H1 (cell line): ENCODE results near the gene SNRNP70. TPM values are rescaled to one million over a fixed set of nuclear protein-coding genes. Genes with fewer than 3 reads are reported as not detected.
A peak's percentile ranks its signal among the peaks of the same experiment; 100 is the strongest.
"Not testable (repeated sequence)": the region's sequence is repeated elsewhere in the genome, so short reads cannot be mapped to it uniquely, and the experiment has no call there.

Experiments
- CTCF ChIA-PET: fragments of 300-600 bp; sonication (Branson Sonifier 250); formaldehyde crosslinking; loops from one replicate; lab custom pipeline; 2021; ENCODE audit not compliant: partially characterized antibody; lab: Charles Lee
- POLR2A ChIA-PET: fragments of 300-600 bp; sonication (Branson Sonifier 250); formaldehyde crosslinking; loops from one replicate; lab custom pipeline; 2021; ENCODE audit warnings: inconsistent platforms; ENCODE audit not compliant: partially characterized antibody; lab: Charles Lee
- DNase-seq, 2 experiments: peaks; one replicate each; pipeline versions ENCODE4 v3.0.0 to v3.0.0-alpha.2; 2010 to 2022; ENCODE audit warnings: low spot score in 2 of 2, low read depth in 1 of 2, mixed read lengths in 1 of 2
- FAIRE-seq: peaks from 2 replicates; lab custom pipeline; 2011; peaks lifted over from hg19 to GRCh38; lab: Jason Lieb, UNC
- H2AFZ ChIP-seq: 2 replicates; pipeline ENCODE4 v1.8.1; 2012; ENCODE audit warnings: low read length, inconsistent platforms
- H2AK5ac ChIP-seq: 2 replicates; pipeline ENCODE4 v1.6.1; 2013; ENCODE audit warnings: low read depth, low read length
- H2BK120ac ChIP-seq: replicated peaks from 2 replicates; pipeline ENCODE3; 2013; ENCODE audit warnings: low read depth, low read length, inconsistent platforms
- H2BK12ac ChIP-seq: 2 replicates; pipeline ENCODE4 v1.6.1; 2013; ENCODE audit warnings: low read depth, low read length
- H2BK15ac ChIP-seq: 2 replicates; pipeline ENCODE4 v1.6.1; 2013; ENCODE audit warnings: low read length
- H2BK20ac ChIP-seq: 2 replicates; pipeline ENCODE4 v1.6.1; 2013; ENCODE audit warnings: low read length
- H2BK5ac ChIP-seq: 2 replicates; pipeline ENCODE4 v1.6.1; 2013; ENCODE audit warnings: low read depth, low read length
- H3K14ac ChIP-seq: 2 replicates; pipeline ENCODE4 v1.6.1; 2013; ENCODE audit warnings: inconsistent platforms; ENCODE audit not compliant: insufficient read length
- H3K18ac ChIP-seq: 2 replicates; pipeline ENCODE4 v1.6.1; 2013; ENCODE audit warnings: low read length; ENCODE audit errors: extremely low read depth
- H3K23ac ChIP-seq: 2 replicates; pipeline ENCODE4 v1.6.1; 2013; ENCODE audit warnings: inconsistent platforms; ENCODE audit not compliant: insufficient read length
- H3K23me2 ChIP-seq: 2 replicates; pipeline ENCODE4 v1.6.1; 2013; ENCODE audit warnings: low read depth, low read length
- H3K27ac ChIP-seq: 2 replicates; pipeline ENCODE4 v1.6.1; 2011; ENCODE audit warnings: low read depth, low read length, inconsistent platforms
- H3K27me3 ChIP-seq, 4 experiments: replicated peaks in 1 of 4; 1 replicate in 1 of 4; 2 replicates in 3 of 4; pipeline versions ENCODE4 v1.6.1 to v1.8.1; 2011 to 2013; ENCODE audit warnings: low read length in 3 of 4, mild to moderate bottlenecking in 3 of 4, inconsistent platforms in 2 of 4, mixed read lengths in 2 of 4, moderate library complexity in 1 of 4; ENCODE audit not compliant: control insufficient read depth in 3 of 4, insufficient read depth in 3 of 4; ENCODE audit errors: extremely low read depth in 1 of 4
- H3K36me3 ChIP-seq, 4 experiments: 2 replicates each; pipeline versions ENCODE4 v1.6.1 to v1.8.1; 2011 to 2013; ENCODE audit warnings: mild to moderate bottlenecking in 4 of 4, low read length in 3 of 4, moderate library complexity in 2 of 4, control low read depth in 1 of 4, inconsistent platforms in 1 of 4; ENCODE audit not compliant: insufficient read depth in 4 of 4, control insufficient read depth in 2 of 4
- H3K4ac ChIP-seq: replicated peaks from 2 replicates; pipeline ENCODE3; 2013; ENCODE audit warnings: low read length, low read depth, mixed read lengths, inconsistent platforms; ENCODE audit not compliant: insufficient read length
- H3K4me1 ChIP-seq, 4 experiments: replicated peaks in 1 of 4; 1 replicate in 1 of 4; 2 replicates in 3 of 4; pipeline versions ENCODE4 v1.6.1 to v1.8.1; 2011 to 2013; ENCODE audit warnings: low read length in 3 of 4, inconsistent platforms in 2 of 4, mixed read lengths in 1 of 4; ENCODE audit not compliant: insufficient read depth in 4 of 4, control insufficient read depth in 3 of 4
- H3K4me2 ChIP-seq, 2 experiments: 2 replicates each; pipeline versions ENCODE4 v1.6.1 to v1.8.1; 2011 to 2013; ENCODE audit warnings: low read depth in 2 of 2, low read length in 2 of 2, control low read depth in 1 of 2, inconsistent platforms in 1 of 2, mild to moderate bottlenecking in 1 of 2; ENCODE audit not compliant: insufficient read depth in 1 of 2
- H3K4me3 ChIP-seq, 4 experiments: fragments of 200-600, 300-600 bp in 1 of 4; sonication (generic), shearing (Covaris generic), sonication (Bioruptor Twin) in 1 of 4; 2 replicates each; pipeline versions ENCODE4 v1.5.1 to v1.8.1; 2011 to 2016; ENCODE audit warnings: low read length in 4 of 4, low read depth in 3 of 4, control low read depth in 2 of 4, inconsistent platforms in 2 of 4, mild to moderate bottlenecking in 2 of 4, mixed read lengths in 1 of 4, moderate library complexity in 1 of 4; ENCODE audit not compliant: insufficient read depth in 2 of 4; ENCODE audit errors: extremely low read depth in 1 of 4
- H3K56ac ChIP-seq: replicated peaks from 2 replicates; pipeline ENCODE3; 2013; ENCODE audit warnings: low read depth, mild to moderate bottlenecking, mixed read lengths, low read length, inconsistent platforms; ENCODE audit not compliant: insufficient read length
- H3K79me1 ChIP-seq: 2 replicates; pipeline ENCODE4 v1.6.1; 2013; ENCODE audit warnings: low read depth, low read length, control low read depth
- H3K79me2 ChIP-seq, 2 experiments: 2 replicates each; pipeline versions ENCODE4 v1.6.1 to v1.8.1; 2012 to 2013; ENCODE audit warnings: low read length in 2 of 2, mild to moderate bottlenecking in 2 of 2, inconsistent platforms in 1 of 2; ENCODE audit not compliant: insufficient read depth in 2 of 2, control insufficient read depth in 1 of 2
- H3K9ac ChIP-seq, 4 experiments: replicated peaks in 1 of 4; 1 replicate in 1 of 4; 2 replicates in 3 of 4; pipeline versions ENCODE4 v1.6.1 to v1.8.1; 2011 to 2013; ENCODE audit warnings: low read depth in 3 of 4, low read length in 3 of 4, control low read depth in 2 of 4, mild to moderate bottlenecking in 2 of 4, moderate library complexity in 2 of 4, inconsistent platforms in 1 of 4; ENCODE audit errors: extremely low read depth in 1 of 4
- H3K9me3 ChIP-seq, 2 experiments: 2 replicates each; pipeline versions ENCODE4 v1.6.1 to v1.8.1; 2012 to 2013; ENCODE audit warnings: mild to moderate bottlenecking in 2 of 2, moderate library complexity in 2 of 2, control low read depth in 1 of 2, inconsistent platforms in 1 of 2, low read depth in 1 of 2, low read length in 1 of 2, mixed read lengths in 1 of 2; ENCODE audit not compliant: insufficient read depth in 2 of 2
- H4K20me1 ChIP-seq, 2 experiments: replicated peaks in 1 of 2; 2 replicates each; pipeline versions ENCODE3 to v1.8.1; 2011 to 2013; ENCODE audit warnings: inconsistent platforms in 2 of 2, low read length in 2 of 2, mild to moderate bottlenecking in 1 of 2; ENCODE audit not compliant: insufficient read depth in 2 of 2, control insufficient read depth in 1 of 2
- H4K5ac ChIP-seq: 2 replicates; pipeline ENCODE4 v1.6.1; 2013; ENCODE audit warnings: low read length, low read depth, mixed read lengths, inconsistent platforms; ENCODE audit not compliant: insufficient read length
- H4K8ac ChIP-seq: 2 replicates; pipeline ENCODE4 v1.8.0; 2013; ENCODE audit warnings: mild to moderate bottlenecking, moderate library complexity, low read length, inconsistent platforms; ENCODE audit not compliant: insufficient read depth; ENCODE audit errors: extremely low read depth
- H4K91ac ChIP-seq: replicated peaks from 2 replicates; pipeline ENCODE3; 2013; ENCODE audit warnings: low read length, mixed read lengths, inconsistent platforms; ENCODE audit not compliant: insufficient read length
- RAD21 ChIP-seq, 2 experiments: IDR thresholded peaks in 1 of 2; conservative IDR thresholded peaks in 1 of 2; 2 replicates each; pipeline ENCODE4 v1.6.1; 2011; ENCODE audit warnings: low read depth in 2 of 2, low read length in 2 of 2, improper control_type of control experiment in 1 of 2, inconsistent platforms in 1 of 2, mild to moderate bottlenecking in 1 of 2, moderate library complexity in 1 of 2
- WGBS, 2 experiments: shearing (Covaris generic) in 1 of 2; methylation state at CpG; one replicate each; pipeline versions ENCODE4 v1.1.6 to v1.1.7; 2013 to 2015; ENCODE audit warnings: low lambda C conversion rate in 2 of 2, mixed read lengths in 2 of 2, inconsistent platforms in 1 of 2, low coverage in 1 of 2, missing lambda C conversion rate in 1 of 2; ENCODE audit not compliant: insufficient replicate concordance in 2 of 2, insufficient coverage in 1 of 2, insufficient read length in 1 of 2; ENCODE audit errors: extremely low coverage in 1 of 2, missing lambda C conversion rate in 1 of 2; 5-methylcytosine and 5-hydroxymethylcytosine counted together
- polyA plus RNA-seq, 7 experiments: library from polyadenylated mRNA; depleted of rRNA in 3 of 7; stranded (reverse) in 5 of 7; unstranded in 2 of 7; fragments of >200 nt in 5 of 7; fragments of 200-250 nt in 2 of 7; gene quantifications; 1 replicate in 5 of 7; 2 replicates in 1 of 7; 4 replicates in 1 of 7; pipeline versions ENCODE4 v1.2.1 to v1.2.3, GENCODE V29; 2011 to 2013; ENCODE audit warnings: missing spikeins in 2 of 7, mixed read lengths in 2 of 7
- total RNA-seq: library from RNA; stranded (reverse); fragmentation: NEBNext Ultra II Directional; extraction: Animal tissue kit (Norgen Biotek cat#: 25700); gene quantifications from 2 replicates; pipeline ENCODE4 v1.2.1, GENCODE V29; 2021
- TF ChIP-seq, protein P1 (sequence below), 3 experiments: IDR thresholded peaks; 1 replicate in 2 of 3; 2 replicates in 1 of 3; pipeline versions ENCODE4 v1.5.1 to v1.6.1; 2011; ENCODE audit warnings: low read length in 3 of 3, mild to moderate bottlenecking in 3 of 3, inconsistent platforms in 2 of 3, low read depth in 1 of 3, moderate library complexity in 1 of 3; ENCODE audit not compliant: insufficient read depth in 1 of 3; ENCODE audit errors: control extremely low read depth in 1 of 3

Gene SNRNP70
- total and polyA plus RNA-seq, 2 of the 8 experiments (the other 6 are each of a cell fraction or from before 2014, with no cell fraction given): 231 to 235 TPM

DNA sequence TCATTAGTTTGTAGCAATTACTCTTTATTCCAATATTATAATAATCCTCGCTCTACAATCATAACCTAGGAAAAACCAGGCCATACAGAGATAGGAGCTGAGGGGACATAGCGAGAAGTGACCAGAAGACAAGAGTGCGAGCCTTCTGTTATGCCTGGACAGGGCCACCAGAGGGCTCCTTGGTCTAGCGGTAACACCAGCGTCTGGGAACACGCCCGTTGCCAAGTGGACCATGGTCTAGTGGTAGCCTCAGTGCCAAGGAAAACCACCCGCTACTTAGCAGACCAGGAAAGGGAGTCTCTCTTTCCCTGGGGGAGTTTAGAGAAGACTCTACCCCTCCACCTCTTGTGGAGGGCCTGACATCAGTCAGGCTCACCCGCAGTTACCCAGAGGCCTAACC is 10.4 kb upstream of the SNRNP70 start:
- H2BK5ac ChIP-seq, H3K23me2 ChIP-seq, H3K4me1 ChIP-seq, H2BK120ac ChIP-seq, H2AFZ ChIP-seq, H2BK12ac ChIP-seq, H3K27ac ChIP-seq, H3K18ac ChIP-seq, H4K91ac ChIP-seq, H3K4me2 ChIP-seq, H3K79me2 ChIP-seq, H3K4ac ChIP-seq, H4K20me1 ChIP-seq, H3K9me3 ChIP-seq, H2AK5ac ChIP-seq, FAIRE-seq, H2BK20ac ChIP-seq, H4K5ac ChIP-seq, H3K79me1 ChIP-seq, H2BK15ac ChIP-seq, H4K8ac ChIP-seq, H3K36me3 ChIP-seq, H3K14ac ChIP-seq, H3K9ac ChIP-seq, H3K4me3 ChIP-seq, H3K23ac ChIP-seq, H3K56ac ChIP-seq: not testable (repeated sequence)
- 40% methylated on average over 7 of the region's 9 CpGs; no CpG with 5 or more reads in 1 of the 2 experiments for WGBS, 2 experiments
- peak; percentile 52 to 58 for TF ChIP-seq RAD21 (IDR thresholded peaks at IDR 0.05 in 1 of 2, conservative IDR thresholded peaks at IDR 0.05 in 1 of 2; ENCODE audit: low read depth in 2 of 2, low read length in 2 of 2)
- TF ChIP-seq, protein P1, sequence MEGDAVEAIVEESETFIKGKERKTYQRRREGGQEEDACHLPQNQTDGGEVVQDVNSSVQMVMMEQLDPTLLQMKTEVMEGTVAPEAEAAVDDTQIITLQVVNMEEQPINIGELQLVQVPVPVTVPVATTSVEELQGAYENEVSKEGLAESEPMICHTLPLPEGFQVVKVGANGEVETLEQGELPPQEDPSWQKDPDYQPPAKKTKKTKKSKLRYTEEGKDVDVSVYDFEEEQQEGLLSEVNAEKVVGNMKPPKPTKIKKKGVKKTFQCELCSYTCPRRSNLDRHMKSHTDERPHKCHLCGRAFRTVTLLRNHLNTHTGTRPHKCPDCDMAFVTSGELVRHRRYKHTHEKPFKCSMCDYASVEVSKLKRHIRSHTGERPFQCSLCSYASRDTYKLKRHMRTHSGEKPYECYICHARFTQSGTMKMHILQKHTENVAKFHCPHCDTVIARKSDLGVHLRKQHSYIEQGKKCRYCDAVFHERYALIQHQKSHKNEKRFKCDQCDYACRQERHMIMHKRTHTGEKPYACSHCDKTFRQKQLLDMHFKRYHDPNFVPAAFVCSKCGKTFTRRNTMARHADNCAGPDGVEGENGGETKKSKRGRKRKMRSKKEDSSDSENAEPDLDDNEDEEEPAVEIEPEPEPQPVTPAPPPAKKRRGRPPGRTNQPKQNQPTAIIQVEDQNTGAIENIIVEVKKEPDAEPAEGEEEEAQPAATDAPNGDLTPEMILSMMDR (IDR thresholded peaks at IDR 0.05; ENCODE audit: control extremely low read depth in 1 of 3, insufficient read depth in 1 of 3, low read depth in 1 of 3, low read length in 3 of 3): peak; percentile 61 to 64 (median 62)
- H3K27me3 ChIP-seq: peaks cover 26 to 38% (median 36%) of the 10 kb centered on the region in 4 experiments
- ChIA-PET POLR2A (interaction anchor here (0.6 to 1.5 kb wide), 5 partner anchors 12 to 608 kb away, joined by 3 to 8 read pairs (median 3); no protein-coding TSS in a partner anchor), CTCF (interaction anchor here (0.6 to 3.8 kb wide), 23 partner anchors 8 to 1512 kb away, joined by 3 to 26 read pairs (median 6); partner anchors contain the start of genes CGB7 and NTF4)
- peak in 1 of 2 experiments; percentile 54 for DNase-seq
